IPS-20b (cell line): ENCODE data around the gene SEC11A.
A peak's percentile ranks its signal among the peaks of the same experiment; 100 is the strongest.
"Not testable (repeated sequence)": the region's sequence is repeated elsewhere in the genome, so short reads cannot be mapped to it uniquely, and the experiment has no call there.

ENCODE experiments used
- H3K27ac ChIP-seq: one replicate; pipeline ENCODE4 v1.5.1; 2013; ENCODE audit warnings: low read length
- H3K27me3 ChIP-seq: 2 replicates; pipeline ENCODE4 v1.6.1; 2013; ENCODE audit warnings: mild to moderate bottlenecking, low read length, inconsistent platforms; ENCODE audit not compliant: insufficient read depth
- H3K36me3 ChIP-seq: 2 replicates; pipeline ENCODE4 v1.6.1; 2013; ENCODE audit warnings: low read depth, mild to moderate bottlenecking, inconsistent platforms, low read length, moderate library complexity; ENCODE audit not compliant: insufficient read depth
- H3K4me1 ChIP-seq: 2 replicates; pipeline ENCODE4 v1.6.1; 2013; ENCODE audit warnings: mild to moderate bottlenecking, control low read depth, inconsistent platforms, low read length, moderate library complexity; ENCODE audit not compliant: insufficient read depth
- H3K4me3 ChIP-seq: 2 replicates; pipeline ENCODE4 v1.5.1; 2013; ENCODE audit warnings: mild to moderate bottlenecking, low read length, inconsistent platforms
- H3K9ac ChIP-seq: 2 replicates; pipeline ENCODE4 v1.6.1; 2013; ENCODE audit warnings: low read depth, mild to moderate bottlenecking, inconsistent platforms, low read length, moderate library complexity
- H3K9me3 ChIP-seq: 2 replicates; pipeline ENCODE4 v1.6.1; 2013; ENCODE audit warnings: mild to moderate bottlenecking, low read depth, low read length, inconsistent platforms; ENCODE audit not compliant: insufficient read depth

SEC11A gene

GRCh38 chr15:84653584-84653909 lies 62.4 kb downstream of the SEC11A start:
- Histone ChIP-seq H3K27me3 (peaks cover 25% of the 10 kb centered on the region), H3K36me3 (peaks cover 40% of the 10 kb centered on the region), H3K9ac (peak overlapping the region; percentile 88), H3K4me1 (peaks cover 2% of the 10 kb centered on the region; the same call in 1 of the 2 replicates), H3K27ac (peak overlapping the region; percentile 31), H3K4me3 (peak overlapping the region; percentile 96), H3K9me3 (no peaks in the 10 kb centered on the region)

DNA sequence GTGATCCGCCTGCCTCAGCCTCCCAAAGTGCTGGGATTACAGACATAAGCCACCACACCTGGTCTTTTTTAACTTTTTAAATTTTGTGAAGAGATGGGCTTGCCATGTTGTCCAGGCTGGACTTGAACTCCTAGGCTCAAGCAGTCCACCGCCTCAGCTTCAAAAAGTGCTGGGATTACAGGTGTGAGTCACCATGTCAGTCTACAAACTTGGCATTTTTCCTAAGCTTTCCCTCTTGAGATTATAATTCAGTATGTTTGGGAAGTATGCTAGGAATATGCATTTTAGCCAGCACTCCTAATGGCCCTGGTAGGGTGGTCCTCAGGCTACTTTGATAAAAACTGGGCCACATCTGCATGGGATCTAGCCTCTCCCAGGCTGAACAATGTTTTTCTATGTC lies 66.2 kb downstream of the SEC11A start:
- Histone ChIP-seq H3K9me3 (no peaks in the 10 kb centered on the region), H3K4me3 (no peak overlapping the region), H3K4me1 (no peaks in the 10 kb centered on the region), H3K36me3 (peaks cover 77% of the 10 kb centered on the region), H3K27ac (no peak overlapping the region), H3K9ac (no peak overlapping the region), H3K27me3 (no peaks in the 10 kb centered on the region)

DNA sequence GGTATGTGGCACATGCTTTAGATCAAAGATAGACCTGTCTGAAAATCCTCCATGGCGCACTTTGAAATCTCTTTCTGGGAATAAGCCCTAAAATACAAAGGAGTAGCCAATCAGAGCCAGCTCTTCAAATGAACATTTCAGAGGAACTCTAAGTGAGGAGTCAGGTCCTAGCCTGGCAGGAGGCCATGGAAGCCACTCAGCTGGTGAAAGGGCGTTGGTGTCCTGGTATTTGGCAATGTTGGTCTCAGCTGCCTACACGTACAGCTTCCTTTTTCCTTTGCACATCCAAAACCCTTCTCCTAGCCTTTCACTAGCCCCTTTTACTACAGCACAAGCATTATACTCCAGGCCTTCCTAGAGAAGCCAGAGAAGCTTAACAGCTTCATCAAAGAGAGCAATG lies 67.4 kb downstream of the SEC11A start:
- Histone ChIP-seq H3K4me1 (no peaks in the 10 kb centered on the region), H3K9me3 (no peaks in the 10 kb centered on the region), H3K36me3 (peaks cover 84% of the 10 kb centered on the region), H3K27ac (no peak overlapping the region), H3K9ac (no peak overlapping the region), H3K27me3 (no peaks in the 10 kb centered on the region), H3K4me3 (no peak overlapping the region)

- no peaks in the 10 kb centered on the region for H3K27me3 ChIP-seq
- no peaks in the 10 kb centered on the region for H3K4me1 ChIP-seq
- no peaks in the 10 kb centered on the region for H3K9me3 ChIP-seq
- no peak overlapping the region for H3K4me3 ChIP-seq
- no peak overlapping the region for H3K27ac ChIP-seq
- H3K36me3 ChIP-seq = peaks cover 91% of the 10 kb centered on the region
- H3K9ac ChIP-seq = no peak overlapping the region
These were observed 68.2 kb downstream of the SEC11A start for GRCh38 chr15:84647726-84648125.

- Histone ChIP-seq H3K36me3 (peaks cover 91% of the 10 kb centered on the region), H3K4me3 (no peak overlapping the region), H3K9me3 (no peaks in the 10 kb centered on the region), H3K4me1 (no peaks in the 10 kb centered on the region), H3K27ac (no peak overlapping the region), H3K27me3 (no peaks in the 10 kb centered on the region), H3K9ac (no peak overlapping the region)
These were observed 69.9 kb downstream of the SEC11A start for GRCh38 chr15:84645997-84646396.

DNA sequence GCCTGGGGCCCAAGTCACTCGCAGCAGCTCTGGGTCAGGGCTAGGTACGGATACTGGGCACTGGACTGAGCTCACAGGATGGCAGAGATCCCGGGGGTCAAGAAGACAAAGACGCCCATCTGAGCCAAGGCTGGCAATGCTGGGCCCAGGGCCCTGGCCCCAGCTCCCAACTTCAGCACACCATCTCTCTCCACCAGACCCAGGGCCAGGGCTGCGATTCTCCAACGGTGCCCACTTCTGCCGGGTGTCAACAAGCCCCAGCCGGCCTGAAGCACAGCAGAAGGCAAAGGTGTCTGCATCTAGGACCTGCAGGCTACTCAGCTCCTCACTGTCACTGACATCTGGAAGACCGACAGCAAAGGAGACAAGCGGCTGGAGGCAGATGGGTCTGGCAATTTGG lies 70.4 kb downstream of the SEC11A start:
- H3K27ac ChIP-seq = no peak overlapping the region

DNA sequence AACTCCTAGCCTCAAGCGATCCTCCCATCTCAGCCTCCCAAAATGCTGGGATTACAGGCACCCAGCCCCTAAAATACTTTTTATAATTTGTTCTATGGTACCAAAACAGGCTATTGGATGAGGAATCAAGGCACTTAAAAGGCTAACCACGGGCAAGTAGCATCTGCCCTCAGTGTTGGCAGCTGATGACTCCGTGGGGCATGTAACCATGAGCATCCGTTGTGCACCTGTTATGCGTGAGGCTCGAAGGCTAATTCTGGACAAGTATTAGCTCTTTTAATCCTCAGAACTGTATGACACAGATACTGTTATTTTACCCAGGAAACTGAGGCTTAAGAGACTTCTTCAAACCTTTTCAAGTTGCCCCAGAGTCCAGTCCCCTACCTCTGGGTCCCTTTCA lies 72.1 kb downstream of the SEC11A start:
- Histone ChIP-seq H3K27me3 (no peaks in the 10 kb centered on the region), H3K9ac (no peak overlapping the region), H3K27ac (no peak overlapping the region), H3K4me1 (no peaks in the 10 kb centered on the region), H3K9me3 (no peaks in the 10 kb centered on the region), H3K36me3 (peaks cover 89% of the 10 kb centered on the region), H3K4me3 (no peak overlapping the region)

More for the DNA sequence above, 70.4 kb downstream of the SEC11A start:
- H3K4me3 ChIP-seq = no peak overlapping the region
- no peak overlapping the region for H3K9ac ChIP-seq
- peaks cover 91% of the 10 kb centered on the region for H3K36me3 ChIP-seq
- no peaks in the 10 kb centered on the region for H3K9me3 ChIP-seq
- no peaks in the 10 kb centered on the region for H3K27me3 ChIP-seq
- H3K4me1 ChIP-seq = no peaks in the 10 kb centered on the region

- H3K36me3 ChIP-seq = peaks cover 77% of the 10 kb centered on the region
- H3K4me3 ChIP-seq, H3K4me1 ChIP-seq, H3K27ac ChIP-seq, H3K9me3 ChIP-seq, H3K9ac ChIP-seq, H3K27me3 ChIP-seq: not testable (repeated sequence)
These were observed 73.3 kb downstream of the SEC11A start for GRCh38 chr15:84642640-84643039.

DNA sequence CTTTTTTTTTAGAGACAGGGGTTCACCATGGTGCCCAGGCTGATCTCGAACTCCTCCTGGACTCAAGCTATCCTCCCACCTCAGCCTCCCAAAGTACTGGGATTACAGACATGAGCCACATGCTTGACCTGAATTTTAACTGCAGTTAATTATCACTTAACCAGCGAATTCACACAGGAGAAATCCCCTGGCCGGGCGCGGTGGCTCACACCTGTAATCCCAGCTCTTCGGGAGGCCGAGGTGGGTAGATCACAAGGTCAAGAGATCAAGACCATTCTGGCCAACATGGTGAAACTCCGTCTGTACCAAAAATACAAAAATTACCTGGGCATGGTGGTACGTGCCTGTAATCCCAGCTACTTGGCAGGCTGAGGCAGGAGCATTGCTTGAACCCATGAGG lies 74.1 kb downstream of the SEC11A start:
- not testable (repeated sequence) for H3K27me3 ChIP-seq, H3K9ac ChIP-seq, H3K9me3 ChIP-seq, H3K27ac ChIP-seq, H3K4me3 ChIP-seq, H3K4me1 ChIP-seq
- peaks cover 69% of the 10 kb centered on the region for H3K36me3 ChIP-seq

DNA sequence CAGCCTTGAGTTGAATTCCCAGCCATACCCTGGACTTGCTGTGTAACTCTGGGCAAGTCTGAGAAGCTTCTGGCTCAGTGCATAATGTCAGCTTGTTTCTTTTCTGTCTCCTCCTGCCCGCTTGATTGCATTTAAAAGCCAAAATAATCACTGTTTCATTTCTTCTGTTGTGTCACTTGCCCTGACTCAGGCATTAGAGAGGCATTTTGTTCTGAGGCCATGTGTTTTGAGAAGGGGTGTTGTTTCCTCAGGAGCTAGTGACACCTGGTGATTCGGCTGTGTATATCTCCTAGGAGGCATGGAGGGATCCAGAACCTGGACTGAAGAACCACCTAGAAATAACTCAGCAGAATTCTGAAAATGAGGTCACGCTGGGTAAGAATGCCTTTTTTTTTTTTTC lies 77.8 kb downstream of the SEC11A start:
- Histone ChIP-seq H3K9ac (no peak overlapping the region; the same call in 1 of the 2 replicates), H3K27ac (no peak overlapping the region), H3K4me3 (no peak overlapping the region), H3K36me3 (peaks cover 42% of the 10 kb centered on the region), H3K27me3 (peaks cover 31% of the 10 kb centered on the region), H3K9me3 (no peaks in the 10 kb centered on the region), H3K4me1 (0 out of 2 replicates have a peak, but pooled peaks cover 4% of the 10 kb centered on the region)

DNA sequence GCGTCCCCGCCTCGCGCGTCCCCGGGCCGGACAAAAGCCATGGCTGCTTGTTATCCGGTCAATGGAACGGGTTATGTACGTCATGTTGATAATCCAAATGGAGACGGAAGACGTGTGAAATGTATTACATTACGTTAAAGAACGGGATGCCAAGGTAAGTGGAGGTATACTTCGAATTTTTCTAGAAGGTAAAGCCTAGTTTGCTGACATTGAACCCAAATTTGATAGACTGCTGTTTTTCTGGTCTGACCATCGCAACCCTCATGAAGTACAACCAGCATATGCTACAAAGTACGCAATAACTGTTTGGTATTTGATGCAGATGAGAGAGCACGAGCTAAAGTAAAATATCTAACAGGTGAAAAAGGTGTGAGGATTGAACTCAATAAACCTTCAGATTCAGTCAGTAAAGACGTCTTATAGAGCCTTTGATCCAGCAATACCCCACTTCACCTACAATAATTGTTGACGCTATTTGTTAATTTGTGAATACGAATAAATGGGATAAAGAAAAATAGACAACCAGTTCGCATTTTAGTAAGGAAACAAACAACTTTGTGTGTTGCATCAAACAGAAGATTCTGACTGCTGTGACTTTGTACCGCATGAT lies 81.6 kb downstream of the SEC11A start:
- Histone ChIP-seq H3K4me3 (peak overlapping the region; percentile 68), H3K9ac (peak overlapping the region; percentile 49; the same call in 1 of the 2 replicates), H3K36me3 (peaks cover 5% of the 10 kb centered on the region; the same call in 1 of the 2 replicates), H3K9me3 (no peaks in the 10 kb centered on the region), H3K27me3 (peaks cover 46% of the 10 kb centered on the region), H3K27ac (no peak overlapping the region), H3K4me1 (0 out of 2 replicates have a peak, but pooled peaks cover 6% of the 10 kb centered on the region)

DNA sequence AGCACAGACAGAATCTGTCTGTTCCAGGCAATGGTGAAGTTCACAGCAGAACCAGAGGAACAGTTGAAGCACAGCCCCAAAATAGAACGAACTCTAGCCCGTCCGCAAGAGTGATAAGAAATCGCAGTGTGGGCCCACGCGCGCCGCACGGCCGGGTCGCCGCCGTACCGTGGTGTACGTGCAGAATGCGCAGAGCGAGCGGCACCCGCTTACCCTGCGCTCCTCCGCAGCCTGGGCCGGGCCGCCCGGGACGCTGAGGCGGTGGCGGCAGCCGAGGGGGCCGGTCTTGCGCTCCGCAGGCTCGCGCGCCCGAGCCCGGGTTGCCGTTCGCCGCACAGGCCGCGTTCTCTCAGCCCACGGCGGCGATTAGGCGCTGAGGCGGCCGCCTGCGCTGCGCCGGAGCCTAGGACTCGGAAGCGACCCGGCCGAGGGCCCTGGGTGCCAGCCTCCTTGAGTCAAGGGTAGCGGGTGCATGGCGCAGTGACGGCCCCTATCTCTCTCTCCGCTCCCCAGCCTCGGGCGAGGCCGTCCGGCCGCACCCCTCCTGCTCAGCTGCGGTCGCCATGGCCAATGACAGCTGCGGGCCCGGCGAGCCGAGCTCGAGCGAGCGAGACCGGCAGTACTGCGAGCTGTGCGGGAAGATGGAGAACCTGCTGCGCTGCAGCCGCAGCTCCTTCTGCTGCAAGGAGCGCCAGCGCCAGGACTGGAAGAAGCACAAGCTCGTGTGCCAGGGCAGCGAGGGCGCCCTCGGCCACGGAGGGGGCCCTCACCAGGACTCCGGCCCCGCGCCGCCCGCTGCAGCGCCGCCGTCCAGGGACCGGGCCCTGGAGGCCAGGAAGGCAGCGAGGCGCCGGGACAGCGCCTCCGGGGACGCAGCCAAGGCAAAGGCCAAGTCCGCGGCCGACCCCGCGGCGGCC lies 82.4 kb downstream of the SEC11A start:
- H3K36me3 ChIP-seq = 0 out of 2 replicates have a peak, but pooled peaks cover 4% of the 10 kb centered on the region
- peak overlapping the region; percentile 68 for H3K4me3 ChIP-seq
- H3K4me1 ChIP-seq = 0 out of 2 replicates have a peak, but pooled peaks cover 6% of the 10 kb centered on the region
- H3K9ac ChIP-seq = peak overlapping the region; percentile 49; the same call in 1 of the 2 replicates
- no peaks in the 10 kb centered on the region for H3K9me3 ChIP-seq
- peaks cover 46% of the 10 kb centered on the region for H3K27me3 ChIP-seq
- no peak overlapping the region for H3K27ac ChIP-seq
